OCI-LY7 (cell line): Measurements from ENCODE around the gene SERPINE1. TPM values are rescaled to one million over a fixed set of nuclear protein-coding genes. Genes with fewer than 3 reads are reported as not detected.
"Not testable (repeated sequence)": the region's sequence is repeated elsewhere in the genome, so short reads cannot be mapped to it uniquely, and the experiment has no call there.

Experiments used
- BruUV-seq: library from RNA; stranded (reverse); fragments of 400-500 nt; replicated peaks from 2 replicates; lab custom pipeline; 2021; lab: Mats Ljungman, UMichigan
- CTCF ChIA-PET: fragments of 300-600 bp; sonication (Branson Sonifier 250); formaldehyde crosslinking; loops from one replicate; lab custom pipeline; 2022; ENCODE audit warnings: antibody characterized with exemption; ENCODE audit not compliant: unreplicated experiment; lab: Charles Lee
- POLR2A ChIA-PET: fragments of 300-600 bp; sonication (Branson Sonifier 250); formaldehyde crosslinking; loops from one replicate; lab custom pipeline; 2022; ENCODE audit warnings: antibody characterized with exemption; lab: Charles Lee
- DNase-seq: peaks from one replicate; pipeline ENCODE4 v3.0.0-alpha.2; 2015; ENCODE audit warnings: low spot score
- H2AFZ ChIP-seq: fragments of 200-600 bp; sonication (generic), shearing (Covaris generic); 2 replicates; pipeline ENCODE4 v1.6.1; 2014; ENCODE audit warnings: mild to moderate bottlenecking, antibody characterized with exemption, low read length, moderate library complexity
- H3K27ac ChIP-seq: fragments of 200-600 bp; sonication (generic); 2 replicates; pipeline ENCODE4 v1.5.1; 2014; ENCODE audit warnings: mixed run types, low read depth, mild to moderate bottlenecking, moderate library complexity, low read length, inconsistent platforms; ENCODE audit not compliant: poor library complexity, severe bottlenecking
- H3K36me3 ChIP-seq: fragments of 200-600 bp; sonication (generic); 2 replicates; pipeline ENCODE4 v1.6.1; 2014; ENCODE audit warnings: mild to moderate bottlenecking, antibody characterized with exemption, low read length, moderate library complexity, mixed read lengths; ENCODE audit not compliant: insufficient read depth
- H3K4me1 ChIP-seq: fragments of 200-600 bp; sonication (generic); 2 replicates; pipeline ENCODE4 v1.5.1; 2014; ENCODE audit warnings: mild to moderate bottlenecking, low read length; ENCODE audit not compliant: insufficient read depth, poor library complexity, severe bottlenecking
- H3K4me2 ChIP-seq: fragments of 200-600 bp; sonication (generic); 2 replicates; pipeline ENCODE4 v1.6.1; 2014; ENCODE audit warnings: mild to moderate bottlenecking, low read length
- H3K4me3 ChIP-seq: fragments of 200-600 bp; sonication (generic); 2 replicates; pipeline ENCODE4 v1.5.1; 2014; ENCODE audit warnings: mild to moderate bottlenecking, low read depth, low read length; ENCODE audit not compliant: poor library complexity, severe bottlenecking
- H3K79me2 ChIP-seq: fragments of 200-600 bp; sonication (generic); 2 replicates; pipeline ENCODE4 v1.6.1; 2016; ENCODE audit warnings: low read depth, mild to moderate bottlenecking, low read length, moderate library complexity, mixed read lengths; ENCODE audit not compliant: insufficient read depth
- H3K9me2 ChIP-seq: fragments of 200-600 bp; sonication (generic); 2 replicates; pipeline ENCODE4 v1.6.1; 2016; ENCODE audit warnings: mild to moderate bottlenecking, low read length, mixed read lengths; ENCODE audit not compliant: insufficient read depth
- H3K9me3 ChIP-seq: fragments of 200-600 bp; sonication (generic); 2 replicates; pipeline ENCODE4 v1.6.1; 2014; ENCODE audit warnings: mild to moderate bottlenecking, mixed run types, low read length, mixed read lengths
- H4K20me1 ChIP-seq: fragments of 200-600 bp; sonication (generic); 2 replicates; pipeline ENCODE4 v1.6.1; 2014; ENCODE audit warnings: mild to moderate bottlenecking, antibody characterized with exemption, low read length, moderate library complexity, mixed read lengths; ENCODE audit not compliant: insufficient read depth
- EZH2phosphoT487 ChIP-seq: fragments of 200-600 bp; sonication (generic); IDR thresholded peaks from 2 replicates; pipeline ENCODE4 v1.6.1; 2018; ENCODE audit warnings: low read depth, borderline replicate concordance, mild to moderate bottlenecking, mixed run types, antibody characterized with exemption, low read length, moderate library complexity, mixed read lengths
- intact Hi-C: fragments of 100-400 bp; cut with micrococcal nuclease; formaldehyde crosslinking; loops from one replicate; pipeline ENCODE4 v1.10.0; 2022; ENCODE audit not compliant: unreplicated experiment
- total RNA-seq, 2 experiments: library from RNA; depleted of rRNA in 1 of 2; stranded (reverse); fragments of >200 nt in 1 of 2; shearing (Covaris generic) in 1 of 2; gene quantifications; 2 replicates each; pipeline ENCODE4 v1.2.3, GENCODE V29; 2014 to 2022
- TF ChIP-seq, protein P1 (sequence below): fragments of 200-600 bp; sonication (generic); conservative IDR thresholded peaks from 2 replicates; pipeline ENCODE4 v1.5.1; 2014; ENCODE audit warnings: mild to moderate bottlenecking, antibody characterized with exemption, low read length, moderate library complexity, mixed read lengths

The SERPINE1 gene
- total RNA-seq, 2 experiments from 2014 or later = 0.42 TPM; not detected in 1

DNA sequence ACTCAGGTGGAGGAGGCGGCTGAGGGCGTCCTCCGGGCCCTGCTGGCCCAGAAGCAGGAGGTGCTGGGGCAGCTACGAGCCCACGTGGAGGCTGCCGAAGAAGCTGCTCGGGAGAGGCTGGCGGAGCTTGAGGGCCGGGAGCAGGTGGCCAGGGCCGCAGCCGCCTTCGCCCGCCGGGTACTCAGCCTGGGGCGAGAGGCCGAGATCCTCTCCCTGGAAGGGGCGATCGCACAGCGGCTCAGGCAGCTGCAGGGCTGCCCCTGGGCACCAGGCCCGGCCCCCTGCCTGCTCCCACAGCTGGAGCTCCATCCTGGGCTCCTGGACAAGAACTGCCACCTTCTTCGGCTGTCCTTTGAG, 38.9 kb upstream of the SERPINE1 start:
- TF ChIP-seq, protein P1, sequence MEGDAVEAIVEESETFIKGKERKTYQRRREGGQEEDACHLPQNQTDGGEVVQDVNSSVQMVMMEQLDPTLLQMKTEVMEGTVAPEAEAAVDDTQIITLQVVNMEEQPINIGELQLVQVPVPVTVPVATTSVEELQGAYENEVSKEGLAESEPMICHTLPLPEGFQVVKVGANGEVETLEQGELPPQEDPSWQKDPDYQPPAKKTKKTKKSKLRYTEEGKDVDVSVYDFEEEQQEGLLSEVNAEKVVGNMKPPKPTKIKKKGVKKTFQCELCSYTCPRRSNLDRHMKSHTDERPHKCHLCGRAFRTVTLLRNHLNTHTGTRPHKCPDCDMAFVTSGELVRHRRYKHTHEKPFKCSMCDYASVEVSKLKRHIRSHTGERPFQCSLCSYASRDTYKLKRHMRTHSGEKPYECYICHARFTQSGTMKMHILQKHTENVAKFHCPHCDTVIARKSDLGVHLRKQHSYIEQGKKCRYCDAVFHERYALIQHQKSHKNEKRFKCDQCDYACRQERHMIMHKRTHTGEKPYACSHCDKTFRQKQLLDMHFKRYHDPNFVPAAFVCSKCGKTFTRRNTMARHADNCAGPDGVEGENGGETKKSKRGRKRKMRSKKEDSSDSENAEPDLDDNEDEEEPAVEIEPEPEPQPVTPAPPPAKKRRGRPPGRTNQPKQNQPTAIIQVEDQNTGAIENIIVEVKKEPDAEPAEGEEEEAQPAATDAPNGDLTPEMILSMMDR = no peak
- TF ChIP-seq EZH2phosphoT487 = no peak
- Histone ChIP-seq H3K27ac (no peak overlapping the region), H3K9me3 (no peaks in the 10 kb centered on the region), H3K36me3 (peaks cover 47% of the 10 kb centered on the region), H3K79me2 (peaks cover 21% of the 10 kb centered on the region), H3K4me2 (no peak overlapping the region), H2AFZ (no peak overlapping the region), H4K20me1 (no peaks in the 10 kb centered on the region), H3K9me2 (no peaks in the 10 kb centered on the region), H3K4me1 (peaks cover 20% of the 10 kb centered on the region), H3K4me3 (no peak overlapping the region)
- ChIA-PET CTCF (no interaction called here), POLR2A (interaction anchor here (0.6 kb wide), 1 partner anchor 733 kb away, joined by 3 read pairs; no protein-coding TSS in a partner anchor)
- intact Hi-C loops = loop anchor here (5.0 kb wide), 1 partner anchor 49 kb away; no protein-coding TSS in a partner anchor
- no peak for DNase-seq
- no TSS peak for BruUV-seq

DNA sequence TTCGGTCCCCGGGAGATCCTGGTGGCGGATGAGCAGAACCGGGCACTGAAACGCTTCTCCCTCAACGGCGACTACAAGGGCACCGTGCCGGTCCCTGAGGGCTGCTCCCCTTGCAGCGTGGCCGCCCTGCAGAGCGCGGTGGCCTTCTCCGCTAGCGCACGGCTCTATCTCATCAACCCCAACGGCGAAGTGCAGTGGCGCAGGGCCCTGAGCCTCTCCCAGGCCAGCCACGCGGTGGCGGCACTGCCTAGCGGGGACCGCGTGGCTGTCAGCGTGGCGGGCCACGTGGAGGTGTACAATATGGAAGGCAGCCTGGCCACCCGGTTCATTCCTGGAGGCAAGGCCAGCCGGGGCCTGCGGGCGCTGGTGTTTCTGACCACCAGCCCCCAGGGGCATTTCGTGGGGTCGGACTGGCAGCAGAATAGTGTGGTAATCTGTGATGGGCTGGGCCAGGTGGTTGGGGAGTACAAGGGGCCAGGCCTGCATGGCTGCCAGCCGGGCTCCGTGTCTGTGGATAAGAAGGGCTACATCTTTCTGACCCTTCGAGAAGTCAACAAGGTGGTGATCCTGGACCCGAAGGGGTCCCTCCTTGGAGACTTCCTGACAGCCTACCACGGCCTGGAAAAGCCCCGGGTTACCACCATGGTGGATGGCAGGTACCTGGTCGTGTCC, 37.9 kb upstream of the SERPINE1 start:
- TF ChIP-seq EZH2phosphoT487 = no peak
- TF ChIP-seq, protein P1 = no peak
- no peak for DNase-seq
- ChIA-PET CTCF (no interaction called here), POLR2A (no interaction called here)
- Histone ChIP-seq H3K36me3 (peaks cover 50% of the 10 kb centered on the region), H4K20me1 (0 out of 2 replicates have a peak, but pooled peaks cover 2% of the 10 kb centered on the region), H3K79me2 (peaks cover 21% of the 10 kb centered on the region), H3K9me3 (no peaks in the 10 kb centered on the region), H3K4me2 (no peak overlapping the region; the same call in 1 of the 2 replicates), H3K4me3 (no peak overlapping the region), H3K9me2 (no peaks in the 10 kb centered on the region), H2AFZ (no peak overlapping the region), H3K4me1 (peaks cover 20% of the 10 kb centered on the region), H3K27ac (no peak overlapping the region)
- BruUV-seq = no TSS peak
- intact Hi-C loops = loop anchor here (5.0 kb wide), 1 partner anchor 48 kb away; no protein-coding TSS in a partner anchor

DNA sequence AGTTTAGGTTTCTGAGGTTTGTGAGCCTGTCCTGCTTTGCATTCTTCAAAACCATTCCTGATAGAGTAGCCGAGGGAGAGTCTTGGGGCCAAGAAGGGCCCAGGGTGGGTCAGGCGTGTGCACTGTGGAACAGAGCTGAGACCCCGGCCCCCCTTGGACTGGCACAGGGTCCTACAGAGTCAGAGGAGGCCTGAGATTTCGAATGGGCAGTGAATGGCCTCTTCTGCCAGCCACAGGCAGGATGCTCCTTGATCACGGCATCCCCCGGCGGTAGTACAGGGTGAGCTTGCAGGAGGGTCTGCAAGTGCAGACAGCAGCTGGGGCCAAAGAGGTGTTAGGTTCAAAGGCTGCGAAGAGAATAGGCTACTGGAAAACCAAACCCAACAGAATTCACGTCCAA, 37.0 kb upstream of the SERPINE1 start:
- Histone ChIP-seq H3K9me2 (no peaks in the 10 kb centered on the region), H2AFZ (no peak overlapping the region), H3K4me2 (no peak overlapping the region; the same call in 1 of the 2 replicates), H3K79me2 (peaks cover 21% of the 10 kb centered on the region), H3K27ac (no peak overlapping the region), H3K9me3 (no peaks in the 10 kb centered on the region), H3K4me1 (peaks cover 15% of the 10 kb centered on the region), H3K4me3 (no peak overlapping the region), H4K20me1 (peaks cover 10% of the 10 kb centered on the region; the same call in 1 of the 2 replicates), H3K36me3 (peaks cover 51% of the 10 kb centered on the region)
- TF ChIP-seq, protein P1 = no peak
- TF ChIP-seq EZH2phosphoT487 = no peak
- no TSS peak for BruUV-seq
- POLR2A ChIA-PET = interaction anchor here (0.6 kb wide), 1 partner anchor 8 kb away, joined by 4 read pairs; no protein-coding TSS in a partner anchor
- intact Hi-C loops = loop anchor here (5.0 kb wide), 1 partner anchor 47 kb away; no protein-coding TSS in a partner anchor
- CTCF ChIA-PET = no interaction called here
- no peak for DNase-seq

DNA sequence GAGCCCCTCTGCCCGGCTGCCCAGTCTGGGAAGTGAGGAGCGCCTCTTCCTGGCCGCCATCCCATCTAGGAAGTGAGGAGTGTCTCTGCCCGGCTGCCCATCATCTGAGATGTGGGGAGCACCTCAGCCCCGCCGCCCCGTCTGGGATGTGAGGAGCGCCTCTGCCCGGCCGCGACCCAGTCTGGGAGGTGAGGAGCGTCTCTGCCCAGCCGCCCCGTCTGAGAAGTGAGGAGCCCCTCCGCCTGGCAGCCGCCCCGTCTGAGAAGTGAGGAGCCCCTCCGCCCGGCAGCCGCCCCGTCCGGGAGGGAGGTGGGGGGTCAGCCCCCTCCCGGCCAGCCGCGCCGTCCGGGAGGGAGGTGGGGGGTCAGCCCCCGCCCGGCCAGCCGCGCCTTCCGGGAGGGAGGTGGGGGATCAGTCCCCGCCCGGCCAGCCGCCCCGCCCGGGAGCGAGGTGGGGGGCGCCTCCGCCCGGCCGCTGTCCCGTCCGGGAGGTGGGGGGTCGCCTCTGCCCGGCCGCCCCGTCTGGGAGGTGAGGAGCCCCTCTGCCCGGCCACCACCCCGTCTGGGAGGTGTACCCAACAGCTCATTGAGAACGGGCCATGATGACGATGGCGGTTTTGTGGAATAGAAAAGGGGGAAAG, 34.5 kb upstream of the SERPINE1 start:
- H3K9me3 ChIP-seq, H2AFZ ChIP-seq, H3K4me3 ChIP-seq, CTCF ChIA-PET, H3K4me1 ChIP-seq, intact Hi-C loops, H3K27ac ChIP-seq, BruUV-seq, H3K9me2 ChIP-seq, H3K4me2 ChIP-seq, POLR2A ChIA-PET, DNase-seq, H3K79me2 ChIP-seq: not testable (repeated sequence)
- H3K36me3 ChIP-seq = peaks cover 45% of the 10 kb centered on the region
- H4K20me1 ChIP-seq = peaks cover 17% of the 10 kb centered on the region; the same call in 1 of the 2 replicates
